Activated naive CD4-positive, alpha-beta T cell (primary cell): ENCODE results near the gene CYSLTR1.
A peak's percentile ranks its signal among the peaks of the same experiment; 100 is the strongest.
"Not testable (repeated sequence)": the region's sequence is repeated elsewhere in the genome, so short reads cannot be mapped to it uniquely, and the experiment has no call there.

Source experiments
- DNase-seq, 4 experiments: peaks; one replicate each; lab custom pipeline; 2025; lab: John Stamatoyannopoulos, UW

The CYSLTR1 gene, protein sequence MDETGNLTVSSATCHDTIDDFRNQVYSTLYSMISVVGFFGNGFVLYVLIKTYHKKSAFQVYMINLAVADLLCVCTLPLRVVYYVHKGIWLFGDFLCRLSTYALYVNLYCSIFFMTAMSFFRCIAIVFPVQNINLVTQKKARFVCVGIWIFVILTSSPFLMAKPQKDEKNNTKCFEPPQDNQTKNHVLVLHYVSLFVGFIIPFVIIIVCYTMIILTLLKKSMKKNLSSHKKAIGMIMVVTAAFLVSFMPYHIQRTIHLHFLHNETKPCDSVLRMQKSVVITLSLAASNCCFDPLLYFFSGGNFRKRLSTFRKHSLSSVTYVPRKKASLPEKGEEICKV

DNA sequence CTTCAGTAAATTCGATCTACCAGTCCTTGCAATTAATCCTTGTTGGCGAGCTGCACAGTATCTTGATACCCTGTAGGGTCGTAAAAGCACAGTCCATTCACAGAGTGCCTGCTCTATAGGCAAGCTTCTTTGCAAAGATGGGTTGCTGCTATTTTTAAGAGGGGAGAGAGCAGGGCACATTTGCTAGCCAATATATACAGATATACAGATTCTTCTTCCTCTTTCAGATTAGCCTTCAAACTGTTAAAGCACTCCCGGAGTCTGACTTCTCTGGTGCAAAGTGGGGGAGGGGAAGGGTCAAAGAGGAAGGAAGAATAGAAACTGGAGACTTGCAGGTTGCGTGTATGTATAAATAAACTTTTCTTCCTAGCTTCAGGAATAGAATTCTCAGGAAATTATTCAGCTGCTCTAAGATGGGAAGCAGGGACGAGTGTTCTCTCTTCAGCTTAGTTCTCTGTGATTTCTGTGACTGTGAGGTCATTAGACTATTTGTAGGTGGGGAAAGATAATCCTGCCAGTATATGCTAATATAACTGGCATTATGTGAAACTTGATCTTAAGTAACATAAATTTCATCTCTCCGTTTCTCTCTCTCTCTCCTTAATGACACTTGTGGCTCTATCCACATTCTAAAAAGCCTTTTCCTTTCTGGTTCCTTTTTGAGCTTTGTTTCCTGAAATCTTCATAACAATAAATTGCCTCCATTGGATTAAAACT lies at the start of gene CYSLTR1:
TSS of gene CYSLTR1 (minus strand) at position 242 of the 717 bp plus-strand sequence. CDS start 53,865 bp downstream, outside the sequence.
- DNase-seq, result no peak

DNA sequence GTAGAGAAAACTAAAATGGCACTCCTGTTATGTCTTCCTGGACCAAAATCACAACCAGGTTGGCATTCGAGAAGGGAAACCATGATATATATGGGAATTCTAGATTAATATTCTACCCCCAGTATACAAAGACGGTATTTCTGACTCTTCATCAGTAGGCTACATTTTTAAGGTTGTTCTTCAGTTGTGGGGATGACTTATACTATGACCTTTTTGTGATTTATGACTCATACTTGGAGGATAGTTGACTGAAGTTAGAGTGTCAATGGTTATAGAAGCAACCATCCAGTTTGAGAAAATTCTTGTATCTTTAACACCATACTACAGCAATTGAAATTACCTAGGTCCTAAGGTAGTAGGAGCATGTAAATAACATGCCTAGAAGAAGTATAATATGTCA lies 49.8 kb upstream of the CYSLTR1 start:
- DNase-seq, result no peak

DNA sequence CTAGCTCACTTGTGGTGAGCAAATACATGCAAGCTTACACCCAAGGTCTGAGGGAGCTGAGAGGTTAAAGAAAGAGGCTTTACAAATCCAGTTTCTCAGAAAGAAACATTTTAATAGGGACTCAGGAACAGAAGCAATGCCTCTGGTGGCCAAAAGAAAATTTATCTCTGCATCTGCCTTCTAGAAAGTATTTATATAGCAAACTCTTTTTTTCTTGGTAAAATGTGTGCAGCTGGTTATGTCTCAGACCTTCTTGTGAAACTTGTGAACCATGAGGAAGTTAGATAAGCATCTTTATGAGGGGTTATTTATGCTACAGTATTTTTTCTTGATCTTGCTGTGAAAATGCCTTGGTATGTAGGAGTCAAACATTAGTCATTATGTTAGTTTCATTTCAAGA lies 48.5 kb upstream of the CYSLTR1 start:
- DNase-seq, result no peak

DNA sequence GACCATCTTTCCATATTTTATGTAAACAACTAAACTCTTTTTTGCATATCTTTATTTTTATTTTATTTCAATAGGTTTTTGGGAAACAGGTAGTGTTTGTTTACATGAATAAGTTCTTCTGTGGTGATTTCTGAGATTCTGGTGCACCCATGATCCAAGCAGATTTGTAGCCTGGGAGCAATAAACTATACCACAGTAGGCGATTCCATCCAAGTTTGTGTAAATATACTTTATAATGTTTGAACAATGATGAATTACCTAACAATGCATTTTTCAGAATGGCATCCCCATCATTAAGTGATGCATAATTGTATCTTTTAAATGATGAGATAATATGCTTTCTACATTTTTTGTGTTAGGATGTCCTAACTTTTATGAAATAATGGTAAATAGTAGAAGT lies 39.2 kb upstream of the CYSLTR1 start:
- no peak for DNase-seq

DNA sequence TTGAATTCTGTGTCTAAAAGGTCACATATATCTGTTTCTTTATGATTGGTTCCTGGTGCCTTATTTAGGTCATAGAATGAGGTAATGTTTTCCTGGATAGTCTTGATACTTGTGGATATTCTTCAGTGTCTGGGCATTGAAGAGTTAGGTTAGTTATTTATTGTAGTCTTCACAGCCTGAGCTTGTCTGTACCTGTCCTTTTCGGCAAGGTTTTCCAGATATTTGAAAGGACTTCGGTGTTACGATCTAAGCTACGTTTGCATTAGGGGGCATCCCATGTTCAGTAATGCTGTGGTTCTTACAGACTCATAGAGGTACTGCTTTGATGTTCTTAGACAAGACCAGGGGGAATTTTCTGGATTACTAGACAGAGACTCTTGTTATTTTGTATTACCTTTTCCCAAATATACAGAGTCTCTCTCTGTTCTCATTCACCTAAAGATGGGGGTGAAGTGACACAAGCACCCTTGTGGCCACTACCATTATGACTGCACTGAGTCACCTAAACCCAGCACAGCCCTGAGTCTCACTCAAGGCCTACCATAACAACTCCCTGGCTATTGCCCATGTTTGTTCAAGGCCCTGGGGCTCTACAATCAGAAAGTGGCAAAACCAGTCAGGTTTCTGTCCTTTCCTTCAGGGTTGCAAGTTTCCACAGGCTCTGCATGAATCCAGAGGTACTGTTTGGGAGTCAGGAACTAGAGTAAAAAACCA lies 30.1 kb upstream of the CYSLTR1 start:
- DNase-seq, result no peak

DNA sequence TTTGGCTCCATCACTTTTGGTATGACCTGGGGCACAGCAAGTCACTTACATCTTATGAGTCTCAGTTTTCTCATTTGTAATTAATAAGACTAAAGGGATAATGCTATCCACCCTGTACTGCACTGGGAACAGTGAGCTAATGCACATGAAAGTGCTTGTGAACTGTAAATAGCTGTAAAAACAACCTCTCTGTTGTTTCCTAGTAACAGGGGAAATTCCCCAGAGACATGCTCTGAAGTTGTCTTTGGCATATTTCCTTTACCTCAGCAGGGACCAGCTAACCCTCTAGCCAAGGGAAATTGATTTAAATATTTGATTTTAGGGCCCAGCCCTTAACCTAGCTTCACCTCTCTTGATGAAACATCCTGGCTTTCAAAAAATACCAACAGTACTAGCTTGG lies 6.1 kb upstream of the CYSLTR1 start:
- no peak for DNase-seq

DNA sequence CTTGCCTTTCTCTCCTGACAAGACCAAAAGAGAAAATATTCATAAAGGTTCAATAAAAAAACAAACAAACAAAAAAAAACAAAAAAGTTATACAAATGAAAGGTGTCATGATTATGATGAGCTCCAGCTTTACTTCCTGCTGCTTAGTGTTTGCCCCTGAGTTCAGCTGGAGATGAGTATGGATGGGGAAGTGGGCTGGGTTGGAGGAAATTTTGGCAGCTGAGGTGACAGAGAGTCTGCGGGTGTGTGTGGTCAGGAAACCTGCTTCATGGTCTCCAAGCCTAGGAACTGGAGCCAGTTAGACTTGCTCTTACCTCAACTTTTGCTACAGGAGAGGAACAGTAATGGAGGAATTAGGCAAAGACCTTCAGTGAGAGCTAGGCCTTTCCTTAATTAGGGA lies 4.3 kb upstream of the CYSLTR1 start:
- DNase-seq, result no peak

DNA sequence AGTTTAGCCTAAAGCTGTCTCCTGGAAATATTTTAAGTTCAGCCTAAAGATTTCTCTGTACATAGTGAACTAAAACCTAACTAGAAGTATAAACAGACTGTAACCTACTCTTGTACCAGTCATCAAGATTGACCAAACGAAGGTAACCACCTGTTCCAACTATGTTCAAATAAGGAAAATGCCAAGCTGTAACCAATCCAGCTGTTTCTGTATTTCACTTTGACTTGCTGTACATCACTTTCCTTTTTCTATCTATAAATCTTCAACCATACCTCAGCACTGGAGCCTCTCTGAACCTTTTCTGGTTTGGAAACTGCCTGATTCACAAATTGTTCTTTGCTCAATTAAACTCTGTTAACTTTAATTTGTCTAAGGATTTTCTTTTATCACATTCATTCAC lies 3.1 kb upstream of the CYSLTR1 start:
- no peak for DNase-seq

DNA sequence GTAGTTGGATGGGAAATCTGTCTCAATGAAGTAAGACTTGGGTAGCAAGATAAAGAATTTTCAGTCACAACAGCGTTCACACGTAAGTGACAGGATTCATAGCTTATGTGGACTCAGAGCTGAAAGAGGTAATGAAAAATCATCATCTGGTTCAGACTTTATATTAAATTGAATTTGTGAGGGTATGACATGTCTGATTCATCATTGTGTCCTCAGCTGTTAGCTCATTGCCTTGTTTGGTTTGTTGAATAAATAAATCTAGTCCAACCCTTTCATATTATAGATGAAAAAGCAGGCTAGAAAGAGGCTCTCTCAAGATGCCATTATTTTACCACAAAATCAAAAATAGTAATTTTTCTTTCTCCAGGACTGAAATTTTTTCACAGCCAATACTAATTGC lies 2.7 kb upstream of the CYSLTR1 start:
- DNase-seq, result no peak

DNA sequence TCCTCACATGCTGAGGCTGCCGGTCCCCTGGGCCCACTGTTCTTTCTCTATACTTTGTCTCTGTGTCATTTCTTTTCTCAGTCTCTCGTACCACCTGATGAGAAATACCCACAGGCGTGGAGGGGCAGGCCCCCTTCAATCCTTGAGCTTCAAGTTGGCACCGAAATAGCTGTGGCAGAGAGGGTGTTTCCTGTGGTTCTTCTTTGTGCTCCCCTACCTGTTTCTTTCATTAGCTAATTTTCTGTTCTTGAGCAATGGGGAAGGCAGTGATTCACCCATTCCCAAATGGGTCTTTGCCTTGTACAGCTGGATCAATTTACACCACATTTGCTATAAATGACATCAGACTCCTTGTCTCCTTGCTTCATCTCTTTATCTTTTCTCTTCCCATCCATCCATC lies 2.1 kb upstream of the CYSLTR1 start:
- peak in 2 of 4 experiments; percentile 0 to 1 for DNase-seq

DNA sequence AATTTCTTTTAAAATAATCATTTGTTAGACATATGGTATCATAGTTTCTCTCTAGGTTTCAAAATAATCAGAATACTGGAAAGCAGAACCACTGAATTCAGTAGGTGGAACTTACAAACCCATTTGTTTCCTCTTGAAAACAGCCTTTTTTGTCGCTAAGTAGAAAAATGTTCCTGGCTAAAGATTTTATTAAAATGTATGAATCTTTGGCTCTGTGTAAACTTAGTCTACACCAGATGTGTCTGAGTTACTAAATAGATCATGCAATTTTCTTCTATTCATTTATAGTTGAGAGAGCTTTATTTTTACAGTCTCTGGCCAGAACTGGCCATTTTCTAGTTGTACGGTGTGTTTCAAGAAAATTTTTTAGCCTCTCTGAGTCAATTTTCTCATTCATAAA lies 1.0 kb downstream of the CYSLTR1 start:
- no peak for DNase-seq

DNA sequence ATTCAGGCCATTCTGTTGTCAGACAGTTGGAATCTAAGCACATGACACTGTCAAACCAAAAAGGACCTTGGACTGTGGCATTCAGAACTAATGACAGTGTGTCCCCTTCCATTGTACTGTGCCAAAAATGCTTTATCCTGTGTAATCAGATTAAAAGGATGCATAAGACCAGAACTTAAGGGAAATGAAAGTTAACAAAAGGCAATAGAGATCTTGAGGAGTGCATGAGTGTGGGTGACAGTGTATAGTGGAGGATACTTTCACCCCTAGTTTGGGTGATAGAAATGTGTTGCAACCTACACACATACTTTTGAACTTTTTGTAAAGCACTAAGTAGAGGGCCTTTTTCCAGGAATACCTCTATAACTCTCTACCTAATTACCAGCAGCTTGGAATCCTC lies 4.5 kb downstream of the CYSLTR1 start:
- no peak for DNase-seq

DNA sequence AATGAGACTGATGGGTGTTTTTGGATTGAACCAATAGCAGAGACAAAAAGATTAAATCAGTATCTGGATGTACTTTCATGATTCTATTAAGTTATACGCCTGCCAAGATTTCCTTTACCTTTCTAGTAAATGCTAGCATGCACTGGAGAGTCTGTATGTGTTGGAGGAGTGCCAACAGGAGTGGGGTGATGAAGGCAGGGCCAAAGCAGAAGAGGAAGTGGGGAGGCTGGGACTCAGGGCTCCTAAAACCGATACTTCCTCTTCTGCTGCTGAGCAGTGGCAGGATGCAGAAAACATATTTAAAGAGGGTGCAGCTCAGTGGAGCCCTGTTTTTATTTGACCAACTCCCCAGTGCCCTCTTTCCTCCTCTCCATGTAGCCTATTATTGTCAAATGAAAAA lies 5.6 kb downstream of the CYSLTR1 start:
- peak in 3 of 4 experiments; percentile 0 to 21 (median 5) for DNase-seq

DNA sequence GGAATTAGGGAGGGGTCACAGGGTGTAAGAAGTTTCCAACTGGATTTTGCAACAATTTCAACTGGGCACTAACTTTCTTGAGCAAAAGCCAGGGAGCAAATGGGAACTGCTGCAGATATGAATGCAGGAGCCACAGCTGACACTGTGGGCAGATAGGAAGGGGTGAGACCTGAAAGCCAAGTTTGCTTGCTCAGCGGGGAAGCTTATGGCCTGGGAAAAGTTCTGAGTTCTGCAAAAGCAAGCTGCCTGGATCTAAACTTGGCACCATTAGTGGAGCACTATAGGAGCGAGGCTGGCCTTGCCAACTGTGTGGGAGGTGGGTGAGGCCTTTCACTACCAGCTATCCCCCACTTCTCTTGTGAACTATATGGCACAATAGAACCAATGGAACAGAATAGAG lies 11.1 kb downstream of the CYSLTR1 start:
- DNase-seq, result no peak

DNA sequence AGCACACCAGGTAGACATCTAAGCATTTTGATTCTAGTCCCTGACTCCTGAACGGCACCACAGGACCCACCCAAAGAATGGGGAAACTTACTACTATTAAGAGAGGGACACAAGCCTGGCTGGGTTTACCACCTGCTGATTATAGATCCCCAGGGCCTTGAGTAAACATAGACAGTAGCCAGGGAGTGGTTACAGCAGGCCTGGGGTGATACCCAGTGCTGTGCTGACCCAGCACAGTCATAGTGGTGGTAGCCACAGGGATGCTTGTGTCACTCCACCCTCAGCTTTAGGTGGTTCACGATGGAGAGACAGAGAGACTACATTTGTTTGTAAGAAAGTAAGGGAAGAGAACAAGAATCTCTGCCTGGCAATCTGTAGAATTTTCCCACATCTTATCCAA lies 11.7 kb downstream of the CYSLTR1 start:
- no peak for DNase-seq

DNA sequence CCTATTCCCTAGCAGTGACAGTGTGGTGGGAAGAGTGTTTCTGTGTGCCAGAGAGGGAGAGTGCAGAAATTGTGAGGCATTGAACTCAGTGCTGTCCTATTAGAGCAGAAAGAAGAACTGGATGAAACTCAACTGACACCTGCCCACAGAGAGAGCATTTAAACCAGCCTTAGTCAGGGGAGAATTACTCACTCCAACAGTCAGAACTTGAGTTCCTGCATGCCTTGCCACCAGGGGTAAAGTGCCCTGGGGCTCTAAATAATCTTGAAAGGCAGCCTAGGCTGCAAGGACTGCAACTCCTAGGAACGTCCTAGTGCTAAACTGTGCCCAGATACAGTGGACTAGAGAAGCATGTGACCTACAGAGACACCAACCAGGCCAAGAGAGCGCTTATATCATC lies 12.8 kb downstream of the CYSLTR1 start:
- peak in 1 of 4 experiments; percentile 1 for DNase-seq

DNA sequence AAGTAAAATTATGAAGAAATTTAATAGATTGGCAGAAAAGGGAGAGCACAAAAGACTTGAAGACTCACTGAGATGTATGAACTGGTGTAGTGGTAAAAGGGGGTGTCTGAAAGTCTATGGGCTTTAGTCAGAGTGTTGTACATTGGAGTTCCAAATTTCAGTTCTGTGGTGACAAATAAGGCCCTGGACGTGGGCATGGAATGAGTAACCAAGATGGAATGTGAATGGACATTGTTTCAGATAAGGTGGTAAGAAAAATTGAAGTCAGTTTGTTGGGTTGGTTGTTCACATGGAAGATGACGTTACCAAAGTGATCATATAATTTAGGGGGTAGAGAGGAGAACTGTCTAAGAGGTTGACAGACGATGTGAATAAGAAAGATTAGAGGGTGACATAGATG lies 13.9 kb downstream of the CYSLTR1 start:
- no peak for DNase-seq

DNA sequence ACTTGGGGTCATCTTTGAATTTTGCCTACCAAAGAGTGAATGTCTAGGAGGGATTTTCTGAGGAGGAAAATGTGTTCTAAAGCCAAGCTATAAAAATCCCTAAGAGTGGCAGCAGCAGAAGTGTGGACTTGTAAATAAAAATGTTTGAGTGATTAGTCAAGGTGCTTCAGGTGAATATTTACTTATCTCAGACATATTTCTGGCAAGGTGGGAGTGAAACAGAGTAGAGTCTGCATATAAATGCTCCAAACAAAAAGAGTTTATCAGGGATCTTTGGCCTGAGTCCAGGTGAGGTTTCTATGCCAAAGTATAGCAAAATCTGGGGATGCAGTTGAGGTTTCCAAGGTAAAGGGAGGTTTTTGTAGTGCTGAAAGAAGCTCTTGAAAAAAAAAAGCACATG lies 19.7 kb downstream of the CYSLTR1 start:
- DNase-seq, result no peak

DNA sequence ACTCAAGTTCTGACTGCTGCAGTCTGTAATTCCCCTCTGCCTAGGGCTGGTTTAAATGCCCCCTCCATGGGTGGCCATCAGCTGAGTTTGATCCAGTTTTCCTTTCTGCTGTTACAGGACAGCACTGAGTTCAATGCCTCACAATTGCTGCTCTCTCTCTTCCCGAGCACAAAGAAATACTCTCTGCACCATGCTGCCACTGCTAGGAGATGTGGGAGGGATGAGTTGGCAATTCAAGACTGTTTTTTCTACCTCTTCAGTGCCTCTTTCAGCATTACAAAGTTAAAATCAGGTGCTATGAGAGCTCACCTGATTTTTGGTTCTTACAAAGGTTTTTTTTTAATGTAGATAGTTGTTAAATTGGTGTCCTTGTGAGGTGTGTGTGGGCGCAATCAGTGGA lies 24.3 kb downstream of the CYSLTR1 start:
- DNase-seq, result no peak

DNA sequence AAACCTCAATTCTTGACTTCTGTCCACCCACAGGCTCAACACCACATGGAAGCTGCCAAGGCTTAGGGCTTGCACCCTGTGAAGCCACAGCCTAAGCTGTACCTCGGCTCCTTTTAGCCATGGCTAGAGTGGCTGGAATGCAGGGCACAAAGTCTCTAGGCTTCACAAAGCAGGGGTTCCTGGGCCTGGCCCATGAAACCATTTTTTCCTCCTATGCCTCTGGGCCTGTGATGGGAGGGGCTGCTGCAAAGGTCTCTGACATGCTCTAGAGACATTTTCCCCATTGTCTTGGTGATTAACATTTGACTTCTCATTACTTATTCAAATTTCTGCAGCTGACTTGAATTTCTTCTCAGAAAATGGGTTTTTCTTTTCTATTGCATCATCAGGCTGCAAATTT lies 26.5 kb downstream of the CYSLTR1 start:
- DNase-seq, result not testable (repeated sequence)

DNA sequence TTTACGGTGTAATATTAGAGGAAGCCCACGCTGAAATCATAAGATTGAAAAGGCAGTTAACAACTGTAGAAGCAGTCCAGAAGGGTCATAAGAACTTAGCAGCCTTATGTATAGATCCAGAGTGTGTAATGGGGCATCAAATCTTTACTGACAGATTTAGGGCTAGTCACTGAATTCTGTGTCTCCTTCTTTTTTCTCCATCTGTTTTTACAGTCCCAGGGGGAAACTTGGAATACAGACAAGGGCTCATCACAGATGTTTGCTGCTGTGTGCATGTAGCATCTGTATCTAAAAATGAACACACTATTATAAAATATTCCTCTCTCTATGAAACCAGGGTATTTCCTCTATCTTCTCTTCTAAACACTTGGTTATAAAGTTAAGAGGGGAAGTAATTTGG lies 43.9 kb downstream of the CYSLTR1 start:
- DNase-seq, result no peak

DNA sequence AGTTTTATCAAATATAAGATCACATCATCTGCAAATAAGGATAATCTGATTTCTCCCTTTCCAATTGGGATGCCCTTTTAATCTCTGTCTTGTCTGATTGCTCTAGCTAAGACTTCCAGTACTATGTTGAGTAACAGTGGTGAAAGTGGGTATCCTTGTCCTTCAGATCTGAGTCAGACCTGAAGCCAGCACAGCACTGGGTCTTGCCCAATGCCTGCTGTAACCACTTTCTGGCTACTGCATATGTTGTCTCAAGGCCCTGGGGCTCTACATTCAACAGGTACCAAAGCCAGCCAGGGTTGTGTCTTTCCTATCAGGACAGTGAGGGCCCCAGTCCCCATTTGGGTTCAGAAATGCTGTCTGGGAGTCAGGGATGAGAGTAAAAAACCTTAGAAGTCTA lies 90.3 kb downstream of the CYSLTR1 start:
- DNase-seq, result no peak

DNA sequence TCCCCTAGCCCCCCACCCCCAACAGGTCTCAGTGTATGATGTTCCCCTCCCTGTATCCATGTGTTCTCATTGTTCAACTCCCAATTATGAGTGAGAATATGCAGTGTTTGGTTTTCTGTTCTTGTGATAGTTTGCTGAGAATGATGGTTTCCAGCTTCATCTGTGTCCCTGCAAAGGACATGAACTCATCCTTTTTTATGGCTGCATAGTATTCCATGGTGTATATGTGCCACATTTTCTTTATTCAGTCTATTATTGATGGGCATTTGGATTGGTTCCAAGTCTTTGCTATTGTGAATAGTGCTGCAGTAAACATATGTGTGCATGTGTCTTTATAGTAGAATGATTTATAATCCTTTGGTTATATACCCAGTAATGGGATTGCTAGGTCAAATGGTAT lies 101.4 kb downstream of the CYSLTR1 start:
- not testable (repeated sequence) for DNase-seq
